GM12892 (cell line): ENCODE measurements around the gene IL2RA.
"Not testable (repeated sequence)": the region's sequence is repeated elsewhere in the genome, so short reads cannot be mapped to it uniquely, and the experiment has no call there.

Experiments
- POLR2A ChIP-seq: IDR thresholded peaks from 2 replicates; pipeline ENCODE4 v1.6.1; 2011; ENCODE audit warnings: low read depth, low read length, control low read depth
- POLR2AphosphoS5 ChIP-seq: IDR thresholded peaks from 2 replicates; pipeline ENCODE4 v1.6.1; 2011; ENCODE audit warnings: low read depth, low read length, control low read depth
- TAF1 ChIP-seq: IDR thresholded peaks from 2 replicates; pipeline ENCODE4 v1.6.1; 2011; ENCODE audit warnings: low read depth, mild to moderate bottlenecking, control low read depth, low read length, borderline replicate concordance

- TF ChIP-seq TAF1, POLR2A, POLR2AphosphoS5: not testable (repeated sequence)
Observed at GRCh38 chr10:6107616-6108015, 45.4 kb upstream of the IL2RA start.
